Mesendoderm (in vitro differentiated cells): ENCODE measurements around the gene GGCT.

Experiments used
- DNase-seq: peaks from one replicate; pipeline ENCODE4 v3.0.0; 2013
- H2AK5ac ChIP-seq: 2 replicates; pipeline ENCODE4 v1.6.1; 2013; ENCODE audit warnings: low read length, inconsistent platforms
- H2BK120ac ChIP-seq: 2 replicates; pipeline ENCODE4 v1.6.1; 2013; ENCODE audit warnings: low read depth, mild to moderate bottlenecking, low read length, moderate library complexity, mixed read lengths
- H2BK15ac ChIP-seq: replicated peaks from 2 replicates; pipeline ENCODE4 v1.6.1; 2013; ENCODE audit warnings: low read depth, mild to moderate bottlenecking, moderate library complexity
- H2BK5ac ChIP-seq: 2 replicates; pipeline ENCODE4 v1.6.1; 2013; ENCODE audit warnings: low read length, inconsistent platforms
- H3K18ac ChIP-seq: 2 replicates; pipeline ENCODE4 v1.6.1; 2013; ENCODE audit warnings: mild to moderate bottlenecking, low read length, mixed read lengths
- H3K23ac ChIP-seq: one replicate; pipeline ENCODE4 v1.6.1; 2013; ENCODE audit warnings: low read length
- H3K27ac ChIP-seq: 2 replicates; pipeline ENCODE4 v1.5.1; 2013; ENCODE audit warnings: low read depth, mild to moderate bottlenecking, inconsistent platforms, low read length, moderate library complexity
- H3K27me3 ChIP-seq: 2 replicates; pipeline ENCODE4 v1.6.1; 2013; ENCODE audit warnings: low read length, control low read depth, mild to moderate bottlenecking, inconsistent platforms; ENCODE audit not compliant: insufficient read depth, poor library complexity
- H3K36me3 ChIP-seq: 2 replicates; pipeline ENCODE4 v1.6.1; 2013; ENCODE audit warnings: low read length, inconsistent platforms; ENCODE audit not compliant: control insufficient read depth, insufficient read depth
- H3K4ac ChIP-seq: one replicate; pipeline ENCODE4 v1.6.1; 2013; ENCODE audit warnings: low read depth, mild to moderate bottlenecking, low read length, moderate library complexity
- H3K4me1 ChIP-seq: 2 replicates; pipeline ENCODE4 v1.6.1; 2013; ENCODE audit warnings: low read depth, low read length, inconsistent platforms; ENCODE audit not compliant: control insufficient read depth
- H3K4me2 ChIP-seq: 2 replicates; pipeline ENCODE4 v1.6.1; 2013; ENCODE audit warnings: low read length
- H3K4me3 ChIP-seq: 2 replicates; pipeline ENCODE4 v1.5.1; 2013; ENCODE audit warnings: mild to moderate bottlenecking, low read length
- H3K56ac ChIP-seq: one replicate; pipeline ENCODE4 v1.6.1; 2013; ENCODE audit warnings: low read length
- H3K79me1 ChIP-seq: 2 replicates; pipeline ENCODE4 v1.6.1; 2013; ENCODE audit warnings: low read length, inconsistent platforms
- H3K79me2 ChIP-seq: 2 replicates; pipeline ENCODE4 v1.6.1; 2013; ENCODE audit warnings: mild to moderate bottlenecking, low read length; ENCODE audit not compliant: control insufficient read depth, insufficient read depth
- H3K9ac ChIP-seq: 2 replicates; pipeline ENCODE4 v1.6.1; 2013; ENCODE audit warnings: low read length, inconsistent platforms
- H4K5ac ChIP-seq: one replicate; pipeline ENCODE4 v1.6.1; 2013; ENCODE audit warnings: low read length
- H4K8ac ChIP-seq: one replicate; pipeline ENCODE4 v1.6.1; 2013; ENCODE audit warnings: low read depth, mild to moderate bottlenecking, control low read depth, low read length, moderate library complexity
- WGBS: extraction: QIAGEN DNeasy Blood & Tissue Kit; methylation state at CpG from one replicate; pipeline ENCODE4 v1.1.7; 2013; ENCODE audit warnings: low lambda C conversion rate, missing lambda C conversion rate; ENCODE audit not compliant: insufficient coverage; ENCODE audit errors: extremely low coverage; 5-methylcytosine and 5-hydroxymethylcytosine counted together

Gene GGCT

DNA sequence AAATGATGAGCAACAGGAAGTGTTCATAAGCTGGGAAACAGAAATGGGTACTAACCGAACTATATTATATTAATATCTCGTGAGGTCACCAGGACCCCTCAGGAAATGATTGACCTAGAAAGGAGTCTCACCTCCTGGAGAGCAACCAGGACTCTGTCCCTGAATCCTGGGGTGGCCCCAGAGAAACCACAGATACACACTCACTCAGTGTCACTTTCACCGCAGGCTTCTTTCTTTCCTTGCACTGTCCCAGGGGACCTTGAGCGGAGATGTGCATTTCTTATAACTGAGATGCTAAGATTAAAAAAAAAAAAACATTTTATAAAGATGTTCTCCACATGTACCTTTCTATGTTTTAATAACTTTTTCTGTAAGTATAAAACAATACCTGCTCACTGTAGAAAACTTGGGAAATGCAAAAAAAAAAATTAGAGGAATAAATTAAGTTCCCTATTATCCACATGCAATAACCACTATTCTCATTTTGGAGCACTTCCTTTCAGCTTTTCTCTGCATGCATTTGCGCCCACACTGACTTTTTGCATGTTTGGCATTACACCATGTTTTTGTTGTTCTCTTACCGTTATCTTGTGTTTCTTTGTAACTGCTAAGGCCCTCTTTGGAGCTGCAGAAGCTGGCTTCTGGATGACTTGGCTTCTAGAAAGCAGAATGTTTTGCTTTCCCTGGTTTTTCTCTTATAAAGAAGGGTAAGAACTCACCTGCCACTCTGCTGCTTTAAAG is 41.1 kb downstream of the GGCT start:
- peaks cover 2% of the 10 kb centered on the region for H3K79me1 ChIP-seq
- no peak overlapping the region for H3K56ac ChIP-seq
- no peak overlapping the region for H3K23ac ChIP-seq
- no peaks in the 10 kb centered on the region for H3K4me1 ChIP-seq
- no peaks in the 10 kb centered on the region for H3K27me3 ChIP-seq
- no peak overlapping the region for H4K8ac ChIP-seq
- no peak overlapping the region for H3K18ac ChIP-seq
- no peaks in the 10 kb centered on the region for H3K36me3 ChIP-seq
- WGBS: no CpG with 5 or more reads among the region's 6 CpGs
- no peak for DNase-seq
- H3K4me2 ChIP-seq: no peak overlapping the region
- no peak overlapping the region for H2BK5ac ChIP-seq
- no peak overlapping the region for H3K27ac ChIP-seq
- H2BK120ac ChIP-seq: no peak overlapping the region
- H3K9ac ChIP-seq: no peak overlapping the region
- no peak overlapping the region for H2BK15ac ChIP-seq
- H4K5ac ChIP-seq: no peak overlapping the region
- H3K4ac ChIP-seq: no peak overlapping the region
- H3K79me2 ChIP-seq: no peaks in the 10 kb centered on the region
- H3K4me3 ChIP-seq: no peak overlapping the region
- H2AK5ac ChIP-seq: no peak overlapping the region

DNA sequence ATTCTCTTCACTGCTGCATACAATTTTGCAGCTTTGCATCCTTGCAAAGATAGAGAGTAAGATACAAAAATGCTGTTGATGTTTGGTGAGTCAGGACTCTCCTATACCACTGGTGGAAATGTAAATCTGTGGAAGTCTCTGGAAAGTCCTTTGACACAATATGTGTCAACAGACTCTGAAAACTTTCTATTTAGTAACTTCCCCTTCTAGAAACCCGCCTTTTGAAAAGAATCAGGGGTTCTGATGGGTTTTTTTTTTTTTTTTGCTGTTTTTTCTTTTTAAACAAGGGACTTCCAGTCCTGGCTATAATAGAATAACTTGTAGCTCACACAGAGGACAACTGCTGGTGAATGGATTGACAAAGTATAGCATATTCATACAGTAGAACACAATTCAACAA is 42.5 kb downstream of the GGCT start:
- Histone ChIP-seq H3K79me1 (peaks cover 2% of the 10 kb centered on the region), H4K5ac (no peak overlapping the region), H2AK5ac (no peak overlapping the region), H2BK15ac (no peak overlapping the region), H3K4me3 (no peak overlapping the region), H3K36me3 (no peaks in the 10 kb centered on the region), H3K27ac (no peak overlapping the region), H2BK5ac (no peak overlapping the region), H3K18ac (no peak overlapping the region), H2BK120ac (no peak overlapping the region), H3K27me3 (no peaks in the 10 kb centered on the region), H3K23ac (no peak overlapping the region), H4K8ac (no peak overlapping the region), H3K4me1 (no peaks in the 10 kb centered on the region), H3K9ac (no peak overlapping the region), H3K4ac (no peak overlapping the region), H3K56ac (no peak overlapping the region), H3K79me2 (no peaks in the 10 kb centered on the region), H3K4me2 (no peak overlapping the region)
- WGBS: no CpG with 5 or more reads among the region's 1 CpG
- no peak for DNase-seq

DNA sequence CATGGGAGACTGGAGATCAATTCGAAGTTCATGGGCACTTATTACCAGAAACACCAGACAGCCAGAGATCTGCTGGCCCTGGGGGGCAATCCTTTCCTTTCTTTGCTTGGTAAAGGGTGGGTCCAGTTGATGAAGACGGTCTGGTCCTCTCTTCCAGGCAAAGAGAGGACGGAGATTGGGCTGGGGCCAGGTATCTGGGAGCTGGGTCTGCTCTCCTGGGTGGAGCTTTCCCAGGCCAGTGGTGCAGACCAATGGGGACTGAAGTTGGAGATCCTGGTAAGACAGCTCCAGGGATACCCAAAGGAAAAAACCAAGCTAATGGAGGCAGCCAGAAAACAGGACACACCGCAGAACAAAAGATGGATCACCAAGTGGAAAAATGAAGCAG is 44.4 kb downstream of the GGCT start:
- Histone ChIP-seq H3K36me3 (no peaks in the 10 kb centered on the region), H3K27me3 (no peaks in the 10 kb centered on the region), H4K8ac (no peak overlapping the region), H3K9ac (no peak overlapping the region), H3K27ac (no peak overlapping the region), H4K5ac (no peak overlapping the region), H3K79me1 (peaks cover 2% of the 10 kb centered on the region), H2BK15ac (no peak overlapping the region), H2AK5ac (no peak overlapping the region), H2BK5ac (no peak overlapping the region), H3K4ac (no peak overlapping the region), H3K4me1 (no peaks in the 10 kb centered on the region), H3K79me2 (no peaks in the 10 kb centered on the region), H3K4me2 (no peak overlapping the region), H3K4me3 (no peak overlapping the region), H3K23ac (no peak overlapping the region), H3K56ac (no peak overlapping the region), H2BK120ac (no peak overlapping the region), H3K18ac (no peak overlapping the region)
- WGBS: no CpG with 5 or more reads among the region's 4 CpGs
- DNase-seq: no peak

DNA sequence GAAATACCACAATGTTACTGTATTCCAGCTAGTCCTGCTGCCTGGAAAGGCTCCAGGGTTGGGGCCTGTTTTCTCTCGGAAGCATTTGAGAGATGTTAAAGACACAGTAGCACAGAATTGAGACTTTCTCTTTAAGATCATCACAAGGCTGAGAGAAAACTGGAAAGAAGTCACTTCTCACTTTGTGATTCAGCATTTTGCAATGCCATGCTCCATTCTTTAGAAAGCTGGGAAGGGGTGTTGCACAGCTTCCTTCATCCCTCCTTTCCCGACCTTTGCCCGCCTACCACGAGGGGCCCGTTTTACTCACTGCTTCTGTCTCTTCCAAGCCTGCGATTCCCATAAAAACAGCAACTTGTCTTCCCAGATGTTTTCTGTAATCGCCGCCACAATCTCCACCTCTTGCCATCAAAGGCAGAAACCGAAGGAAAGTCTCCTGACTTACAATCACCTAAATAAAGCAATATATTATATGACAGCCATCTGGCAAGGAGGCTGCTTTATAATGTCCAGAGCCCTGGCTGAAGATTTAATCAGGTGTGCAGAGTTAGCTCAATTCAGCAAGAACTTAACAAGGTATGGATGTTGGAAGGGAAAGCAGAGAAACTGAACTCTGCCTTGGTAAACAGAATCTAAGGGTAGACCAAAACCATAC is 44.9 kb downstream of the GGCT start:
- Histone ChIP-seq H3K79me2 (no peaks in the 10 kb centered on the region), H3K4me2 (no peak overlapping the region), H2AK5ac (no peak overlapping the region), H3K27ac (no peak overlapping the region), H3K4ac (no peak overlapping the region), H3K79me1 (peaks cover 2% of the 10 kb centered on the region), H4K8ac (no peak overlapping the region), H3K27me3 (no peaks in the 10 kb centered on the region), H3K23ac (no peak overlapping the region), H3K18ac (no peak overlapping the region), H3K56ac (no peak overlapping the region), H3K36me3 (no peaks in the 10 kb centered on the region), H3K4me1 (no peaks in the 10 kb centered on the region), H4K5ac (no peak overlapping the region), H3K4me3 (no peak overlapping the region), H2BK15ac (no peak overlapping the region), H2BK120ac (no peak overlapping the region), H3K9ac (no peak overlapping the region), H2BK5ac (no peak overlapping the region)
- DNase-seq: no peak
- no CpG with 5 or more reads among the region's 9 CpGs for WGBS

DNA sequence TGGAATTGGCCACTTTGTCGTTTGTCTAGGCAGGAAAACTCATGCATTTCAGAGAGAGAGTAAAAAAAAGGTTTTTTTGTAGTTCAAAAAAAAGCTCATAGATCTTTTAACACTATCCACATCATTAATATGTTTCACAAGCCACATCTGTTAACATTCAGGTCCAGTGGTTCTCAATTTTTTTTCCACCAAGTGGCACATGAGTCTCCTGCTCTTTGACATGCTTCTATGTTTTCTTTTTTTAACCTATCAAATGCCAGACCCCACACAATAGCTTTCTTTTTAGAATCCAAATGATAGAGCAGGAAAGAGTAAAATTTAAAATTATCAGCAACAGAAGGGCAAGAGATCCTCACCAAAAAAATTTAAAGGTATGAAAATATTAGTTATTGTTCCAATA is 46.3 kb downstream of the GGCT start:
- no peak overlapping the region for H4K5ac ChIP-seq
- no peak overlapping the region for H2AK5ac ChIP-seq
- H2BK120ac ChIP-seq: no peak overlapping the region
- no peaks in the 10 kb centered on the region for H3K4me1 ChIP-seq
- H3K56ac ChIP-seq: no peak overlapping the region
- no peak for DNase-seq
- H2BK5ac ChIP-seq: no peak overlapping the region
- H3K4ac ChIP-seq: no peak overlapping the region
- no peak overlapping the region for H4K8ac ChIP-seq
- H3K23ac ChIP-seq: no peak overlapping the region
- H3K36me3 ChIP-seq: no peaks in the 10 kb centered on the region
- H3K79me2 ChIP-seq: no peaks in the 10 kb centered on the region
- H2BK15ac ChIP-seq: no peak overlapping the region
- H3K79me1 ChIP-seq: no peaks in the 10 kb centered on the region
- no peak overlapping the region for H3K18ac ChIP-seq
- no CpG with 5 or more reads among the region's 1 CpG for WGBS
- no peak overlapping the region for H3K9ac ChIP-seq
- no peaks in the 10 kb centered on the region for H3K27me3 ChIP-seq
- H3K4me3 ChIP-seq: no peak overlapping the region
- H3K4me2 ChIP-seq: no peak overlapping the region
- H3K27ac ChIP-seq: no peak overlapping the region

DNA sequence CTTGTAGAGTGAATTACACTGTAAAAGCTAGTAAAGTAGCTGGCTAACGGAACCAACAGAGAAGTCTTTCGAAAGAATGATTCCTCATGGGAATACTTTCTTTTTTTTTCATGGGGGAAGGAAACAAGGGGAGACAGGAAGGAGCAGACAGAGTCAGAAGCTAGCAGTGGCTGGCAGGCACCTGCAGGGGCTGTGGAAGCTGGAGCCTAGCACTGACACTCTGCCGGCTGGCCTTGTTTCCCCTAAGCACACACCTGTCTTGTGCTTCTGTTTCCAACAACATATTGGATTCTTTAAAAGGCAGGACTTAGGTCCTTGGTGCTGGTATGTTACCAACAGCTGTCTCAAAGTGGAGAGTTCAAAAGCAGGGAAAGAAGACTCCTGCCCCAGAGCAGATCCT is 50.7 kb downstream of the GGCT start:
- no peak overlapping the region for H2BK120ac ChIP-seq

More for the DNA sequence above, 50.7 kb downstream of the GGCT start:
- Histone ChIP-seq H2AK5ac (no peak overlapping the region), H4K8ac (no peak overlapping the region), H4K5ac (no peak overlapping the region), H3K9ac (no peak overlapping the region), H3K79me1 (no peaks in the 10 kb centered on the region), H3K79me2 (no peaks in the 10 kb centered on the region), H3K4me2 (no peak overlapping the region), H3K27ac (no peak overlapping the region), H3K4me3 (no peak overlapping the region), H3K4me1 (no peaks in the 10 kb centered on the region), H3K36me3 (no peaks in the 10 kb centered on the region), H2BK5ac (no peak overlapping the region), H3K23ac (no peak overlapping the region), H3K4ac (no peak overlapping the region), H3K18ac (no peak overlapping the region), H3K27me3 (no peaks in the 10 kb centered on the region), H2BK15ac (no peak overlapping the region), H3K56ac (no peak overlapping the region)
- no CpG with 5 or more reads among the region's 3 CpGs for WGBS
- DNase-seq: no peak
